Stimulated activated CD4-positive, alpha-beta T cell treated with anti-CD3 and anti-CD28 coated beads, Interleukin-1b, Interleukin-23, amount 100 ng/mL, for 1 hour (primary cell): Measurements from ENCODE around the gene OR52H1.

ENCODE experiments used
- DNase-seq, 2 donors: peaks; one replicate each; pipeline ENCODE4 v3.0.0-alpha.2; 2020; ENCODE audit warnings: low read depth in 2 of 2

The OR52H1 gene

DNA sequence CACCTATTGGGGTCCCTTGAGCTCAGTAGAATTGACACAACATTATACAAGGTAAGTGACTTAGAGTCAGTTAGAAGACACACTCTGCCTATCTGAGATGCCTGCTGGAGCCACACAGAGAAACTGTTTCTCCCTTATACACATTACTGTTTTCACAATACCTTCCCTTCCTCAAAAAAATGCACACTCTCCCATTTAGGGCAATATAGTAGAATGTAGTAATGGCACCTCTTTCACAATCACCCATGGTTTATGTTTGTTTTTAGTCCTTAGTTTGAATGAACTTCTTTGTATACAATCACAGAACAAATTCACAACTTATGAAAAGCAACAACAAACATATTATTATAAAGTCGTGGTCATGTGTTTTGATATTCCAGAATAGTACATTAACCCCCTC, 14.3 kb downstream of the OR52H1 start:
- no peak for DNase-seq

DNA sequence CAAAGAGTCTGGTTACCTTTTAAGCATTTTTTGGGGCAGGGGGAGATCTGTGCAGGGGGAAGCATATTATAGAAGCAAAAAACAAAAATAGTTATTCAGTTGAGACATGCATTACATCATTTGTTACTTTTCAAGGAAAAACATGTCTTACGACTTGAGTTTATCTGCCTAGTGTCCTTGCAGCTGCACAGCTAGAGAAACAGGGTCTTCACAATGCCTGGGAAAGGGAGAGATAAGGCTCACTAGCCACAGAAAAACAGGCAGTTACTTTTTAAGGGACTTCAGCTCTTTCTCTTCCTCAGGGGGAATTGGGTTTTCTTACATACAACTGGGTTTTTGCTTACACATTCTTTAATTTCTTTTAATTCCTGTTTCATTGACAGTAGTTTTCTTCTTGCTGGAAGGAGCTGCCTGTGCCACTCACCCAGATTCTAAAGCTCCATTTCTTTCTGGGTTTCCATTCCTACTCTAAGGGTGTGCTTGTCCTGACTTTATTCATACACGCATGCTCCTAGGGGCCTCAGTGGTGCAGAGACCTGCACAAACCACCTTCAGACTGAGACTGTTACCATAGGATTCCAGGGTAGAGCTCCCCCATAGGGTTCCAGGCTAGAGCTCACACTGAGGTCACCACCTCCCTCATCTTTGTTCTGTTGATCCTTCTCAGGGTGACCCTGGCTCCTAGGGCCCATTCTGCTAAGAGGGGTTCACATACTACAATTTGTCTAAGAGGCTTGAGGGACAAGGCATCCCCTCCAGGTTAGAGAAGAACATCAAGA, 17.1 kb downstream of the OR52H1 start:
- no peak for DNase-seq

DNA sequence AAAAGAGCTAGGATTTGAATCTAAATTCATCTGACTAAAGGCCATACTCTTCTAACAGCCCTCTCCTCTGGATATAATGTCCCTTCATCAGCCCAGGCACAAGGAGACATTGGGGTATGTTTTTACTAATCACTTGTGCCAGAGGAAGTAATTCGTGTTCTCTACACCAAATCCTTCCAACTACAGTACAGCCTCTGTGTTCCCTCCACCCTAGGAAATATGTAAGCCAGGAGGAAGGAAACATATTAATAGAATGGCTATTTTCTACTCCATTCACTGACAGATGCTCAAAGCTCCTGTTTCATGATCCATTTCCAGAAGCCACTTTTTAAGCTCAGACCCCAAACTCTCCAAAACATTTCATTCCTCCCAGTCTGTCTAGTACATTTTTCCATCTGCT, 19.8 kb downstream of the OR52H1 start:
- DNase-seq, result no peak

DNA sequence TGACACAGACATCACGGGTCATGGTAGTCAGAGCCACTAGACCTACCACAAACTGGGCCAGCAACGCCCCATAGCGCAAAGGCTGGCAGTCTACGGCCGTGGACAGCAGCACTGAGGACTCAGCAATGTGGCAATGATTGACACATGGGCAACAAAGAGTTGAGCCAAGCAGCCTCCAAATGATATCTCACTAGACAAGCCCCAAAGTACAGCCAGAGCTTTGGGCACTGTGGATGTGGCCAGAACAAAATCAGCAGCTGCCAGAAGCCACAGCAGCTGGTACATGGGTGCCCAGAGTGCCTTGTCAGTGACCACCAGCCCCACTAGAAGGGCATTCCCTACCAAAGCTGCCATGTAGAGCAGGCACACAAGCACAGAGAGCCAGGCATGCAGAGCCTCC, 20.6 kb downstream of the OR52H1 start:
- no peak for DNase-seq

DNA sequence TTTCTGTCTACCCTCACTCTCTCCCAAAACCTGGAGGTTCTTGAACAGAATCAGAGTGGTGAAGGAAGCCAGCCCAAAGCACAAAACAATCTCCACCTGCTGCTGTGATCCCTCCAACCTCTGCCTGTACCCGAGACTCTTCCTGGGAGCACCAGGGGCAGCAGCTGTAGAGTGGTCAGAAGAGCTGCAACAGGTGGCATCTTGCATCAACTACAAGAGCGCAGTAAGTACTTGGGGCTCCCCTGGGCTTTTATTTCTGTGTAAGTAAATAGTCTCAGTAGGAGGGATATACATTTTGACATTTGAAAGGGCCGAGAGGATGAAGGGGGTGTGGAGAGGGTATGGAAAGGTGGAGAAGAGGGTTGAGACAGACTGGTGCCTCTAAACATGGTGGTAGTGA, 23.6 kb downstream of the OR52H1 start:
- no peak for DNase-seq

DNA sequence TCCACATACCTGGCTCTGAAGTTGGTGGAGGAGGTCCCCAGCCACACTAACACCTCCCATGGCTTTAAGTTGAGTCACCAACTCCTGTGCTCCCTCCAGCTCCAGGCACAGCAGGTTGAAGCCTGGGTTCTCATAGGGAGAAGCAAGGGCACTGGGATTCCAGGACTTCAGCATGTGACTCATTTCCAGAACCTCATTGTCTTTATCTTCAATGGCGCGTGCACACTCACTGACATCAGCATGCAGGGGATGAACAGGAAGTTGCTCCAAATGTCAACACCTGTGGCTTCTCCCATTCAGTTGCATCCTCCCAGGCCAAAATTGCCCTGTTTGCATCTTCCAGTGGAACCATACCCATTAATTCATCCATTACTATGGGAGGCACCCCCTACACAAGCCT, 26.0 kb downstream of the OR52H1 start:
- DNase-seq, result no peak

DNA sequence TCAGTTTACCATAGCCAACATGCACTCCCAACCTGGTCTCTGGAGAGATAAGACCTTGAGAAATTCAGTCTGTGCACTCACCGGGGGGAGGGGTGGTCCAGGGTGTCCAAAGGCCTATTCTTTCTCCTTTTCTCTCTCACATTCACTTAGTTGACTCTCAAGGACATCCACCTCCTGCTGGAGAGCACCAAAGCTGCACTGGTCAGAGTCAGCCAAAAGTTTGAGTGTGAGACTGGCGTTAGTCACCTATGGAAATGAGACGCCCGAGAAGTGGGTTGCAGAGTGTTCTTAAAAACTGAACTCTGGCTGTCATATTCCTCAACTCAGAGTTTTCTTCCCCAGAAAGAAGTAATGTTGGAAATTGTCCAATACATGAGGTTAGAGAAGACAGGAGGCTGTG, 26.8 kb downstream of the OR52H1 start:
- no peak for DNase-seq

DNA sequence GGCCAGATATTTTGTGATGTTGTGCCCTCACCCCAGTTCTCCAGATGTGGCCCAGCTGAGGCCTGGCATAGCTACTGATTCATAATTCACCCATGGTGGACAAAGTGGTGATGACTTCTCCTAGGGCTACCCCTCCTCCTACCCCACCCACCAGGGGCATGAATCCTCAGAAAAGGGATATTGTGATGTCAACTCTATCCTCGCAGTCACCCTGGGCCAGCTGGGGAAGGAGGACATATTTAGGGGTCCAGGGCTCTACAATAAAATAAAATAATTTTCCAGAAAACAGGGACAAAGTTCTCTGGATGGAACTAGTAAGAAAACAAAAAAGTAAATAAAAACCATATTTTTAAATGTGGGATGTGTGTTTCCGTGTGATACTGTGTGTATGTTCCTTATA, 31.7 kb downstream of the OR52H1 start, which contains the start of gene UBQLNL:
TSS of gene UBQLNL (minus strand) at position 101 of the 400 bp plus-strand sequence. CDS start 258 bp downstream, outside the sequence.
- no peak for DNase-seq

DNA sequence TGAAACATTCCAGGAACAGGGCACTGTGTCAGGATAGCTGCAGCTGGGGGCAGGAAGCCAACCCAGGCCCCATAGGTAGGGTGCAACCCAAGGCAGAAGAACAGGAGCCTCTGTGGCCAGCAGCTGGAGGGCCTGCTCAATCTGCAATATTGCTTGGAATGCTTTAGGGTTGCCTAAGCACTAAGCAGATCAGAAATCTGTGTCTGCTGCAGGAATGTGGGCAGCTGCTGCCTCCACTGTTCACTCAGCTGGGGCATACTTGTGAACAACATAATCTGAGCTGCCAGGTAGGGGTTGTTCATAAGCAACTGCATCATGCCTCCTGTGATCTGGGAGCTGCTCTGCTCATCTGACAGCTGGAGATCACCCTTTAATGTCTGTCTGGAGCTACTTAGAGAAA, 33.5 kb downstream of the OR52H1 start:
- no peak for DNase-seq

DNA sequence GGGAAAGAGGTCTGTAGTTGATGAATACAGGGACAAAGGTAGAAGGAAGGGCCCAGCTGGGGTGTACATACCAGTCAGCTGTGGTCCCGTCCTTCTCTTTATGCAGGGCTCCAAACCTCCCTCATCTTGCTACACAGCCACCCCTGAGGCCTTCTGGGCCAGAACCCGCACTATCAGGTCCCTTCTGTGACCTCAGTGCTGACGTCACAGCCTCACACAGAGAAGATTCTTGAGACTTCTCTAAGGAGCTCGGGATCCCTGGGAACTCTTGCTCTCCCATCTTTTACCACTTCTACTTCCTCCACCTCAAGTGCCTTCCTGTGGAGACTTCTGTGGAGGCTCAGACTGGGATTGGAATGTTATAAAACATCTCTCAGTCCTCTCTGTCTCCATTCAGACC, 38.5 kb downstream of the OR52H1 start, which contains the start of gene UBQLN3:
TSS of gene UBQLN3 (minus strand) at position 155 of the 400 bp plus-strand sequence. CDS start 399 bp downstream, outside the sequence.
- DNase-seq, result no peak

DNA sequence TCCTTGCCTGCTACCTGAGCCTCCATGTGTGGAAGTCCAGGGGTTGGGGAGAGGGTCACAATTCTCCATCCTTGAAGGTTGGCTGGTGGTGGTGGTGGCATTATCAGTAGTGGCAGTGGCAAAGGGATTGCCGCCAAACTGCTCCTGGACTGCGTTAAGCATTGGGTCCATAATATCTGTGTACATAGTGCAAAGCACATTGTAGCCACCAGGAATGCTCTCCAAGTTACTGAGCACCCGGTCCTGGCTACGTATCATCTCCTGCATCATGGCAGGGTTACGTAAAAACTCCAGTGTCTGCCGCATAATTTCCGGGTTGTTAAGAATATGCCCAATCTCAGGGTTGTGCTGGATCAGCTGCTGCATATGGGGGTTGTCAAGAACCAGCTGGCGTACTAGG, 39.7 kb downstream of the OR52H1 start:
- no peak for DNase-seq

DNA sequence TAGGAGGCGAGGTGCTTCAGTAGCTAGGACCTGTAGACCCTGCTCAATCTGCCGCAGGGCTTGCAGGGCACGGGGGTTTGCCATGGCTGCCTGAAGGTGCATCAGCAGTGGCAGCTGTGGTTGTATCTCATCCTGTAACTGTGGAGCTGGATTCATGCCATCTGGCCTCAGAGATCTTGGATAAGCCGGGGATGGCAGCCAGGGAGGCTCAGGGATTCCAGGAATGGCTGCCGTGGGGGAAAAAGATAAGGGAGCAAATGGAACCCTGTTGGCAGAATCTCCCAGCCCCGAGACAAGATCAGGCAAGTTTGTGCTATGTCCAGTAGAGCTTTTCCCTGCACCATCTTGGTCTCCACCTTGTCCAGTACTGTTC, 40.4 kb downstream of the OR52H1 start:
- DNase-seq, result no peak

DNA sequence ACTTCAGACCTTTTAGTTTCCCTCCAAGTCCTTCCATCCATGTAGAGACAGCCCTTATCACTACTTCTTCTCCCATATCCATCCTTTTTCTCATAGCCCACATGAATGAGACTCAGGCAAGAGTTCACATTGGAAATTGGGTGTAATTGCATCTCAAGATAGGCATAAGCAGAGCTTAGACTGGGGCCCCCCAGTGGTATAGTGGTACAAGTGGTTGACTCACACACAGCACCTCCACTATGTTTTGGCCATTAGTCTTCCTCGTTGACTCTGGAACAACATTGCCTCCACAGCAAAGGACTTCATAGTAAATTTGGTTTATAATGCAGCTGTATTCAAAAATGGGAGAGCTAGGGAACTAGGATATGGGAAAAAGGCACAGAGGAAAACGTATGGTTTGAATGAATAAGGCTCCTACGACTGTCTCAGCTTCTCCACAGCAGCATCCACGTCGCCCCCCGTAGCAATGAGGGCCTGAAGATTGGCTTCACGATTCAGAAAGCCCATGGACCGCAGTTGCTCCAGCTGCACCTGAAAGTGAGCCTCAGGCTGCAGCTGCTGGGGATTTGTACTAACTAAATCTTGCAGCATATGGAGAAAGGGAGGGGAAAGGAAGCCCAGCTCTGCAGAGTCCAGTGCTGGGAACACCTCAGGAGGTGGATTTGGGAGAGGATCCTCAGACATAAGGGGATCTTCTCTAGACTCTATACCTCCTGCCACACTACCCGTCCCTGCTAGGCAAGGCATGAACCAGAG, 41.0 kb downstream of the OR52H1 start:
- no peak for DNase-seq

DNA sequence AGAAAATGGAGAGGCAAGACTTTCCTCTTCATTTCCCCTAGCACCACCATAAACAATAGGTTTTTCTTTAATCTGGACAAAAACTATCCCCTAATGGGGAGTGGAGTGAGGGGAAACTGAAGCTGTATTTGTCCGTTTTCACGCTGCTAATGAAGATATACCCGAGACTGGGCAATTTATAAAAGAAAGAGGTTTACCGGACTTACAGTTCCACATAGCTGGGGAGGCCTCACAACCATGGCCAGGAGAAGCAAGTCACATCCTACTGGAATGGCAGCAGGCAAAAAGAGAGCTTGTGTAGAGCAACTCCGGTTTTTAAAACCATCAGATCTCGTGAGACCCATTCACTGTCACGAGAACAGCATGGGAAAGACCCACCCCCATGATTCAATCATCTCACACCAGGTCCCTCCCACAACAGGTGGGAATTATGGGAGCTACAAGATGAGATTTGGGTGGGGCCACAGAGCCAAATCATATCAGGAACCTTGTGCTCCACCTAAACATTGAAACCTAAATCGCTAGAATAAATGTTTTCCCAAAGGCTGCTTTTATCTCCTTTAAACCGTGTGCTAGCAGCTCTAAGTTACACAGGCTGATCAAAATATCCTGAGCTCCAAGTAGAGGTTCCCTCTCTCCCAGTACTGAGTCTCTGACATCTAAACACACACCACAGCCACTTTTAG, 42.8 kb downstream of the OR52H1 start:
- DNase-seq, result no peak

DNA sequence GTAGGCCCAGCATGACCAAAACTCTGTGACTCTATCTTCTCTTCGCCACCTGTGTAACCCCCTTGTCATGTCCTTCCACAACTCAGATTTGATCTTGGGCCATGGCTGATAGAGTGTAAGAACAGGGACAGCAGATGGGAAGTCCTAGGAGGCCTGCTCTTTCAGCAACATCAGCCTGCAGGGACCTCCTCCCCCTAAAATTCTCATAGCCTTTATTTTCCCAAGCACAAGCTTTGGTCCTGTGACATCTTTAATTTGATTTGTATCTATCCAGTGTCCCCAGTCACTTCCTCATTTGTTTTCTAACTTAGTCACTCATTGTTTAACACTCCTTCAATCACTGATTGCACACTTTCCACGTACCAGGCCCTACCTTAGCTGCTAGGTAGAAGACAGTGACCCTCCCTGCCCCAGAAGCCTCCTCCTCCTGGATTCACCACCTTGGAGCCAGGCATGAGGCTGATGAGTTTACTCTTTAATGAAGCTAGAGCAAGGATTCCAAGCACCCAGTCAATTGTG, 43.9 kb downstream of the OR52H1 start:
- no peak for DNase-seq

DNA sequence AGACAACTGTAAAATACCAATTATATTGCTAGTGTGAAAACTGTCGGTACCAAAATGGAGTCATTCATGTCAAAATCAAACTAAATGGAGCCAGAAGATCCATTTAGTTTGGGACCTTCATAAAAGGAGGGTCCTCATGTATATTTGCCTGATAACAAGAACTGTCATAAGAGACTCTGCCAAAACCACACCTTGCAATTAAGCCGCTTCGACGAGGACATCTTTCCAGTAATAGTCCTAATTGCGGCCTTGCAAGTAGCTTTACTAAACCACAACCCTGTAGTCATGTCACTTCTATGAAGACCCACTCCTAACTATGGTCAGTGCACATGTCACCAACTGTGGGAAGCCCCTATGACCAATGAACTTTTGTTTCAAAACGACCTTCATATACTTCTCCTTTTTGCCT, 47.9 kb downstream of the OR52H1 start:
- DNase-seq, result no peak

DNA sequence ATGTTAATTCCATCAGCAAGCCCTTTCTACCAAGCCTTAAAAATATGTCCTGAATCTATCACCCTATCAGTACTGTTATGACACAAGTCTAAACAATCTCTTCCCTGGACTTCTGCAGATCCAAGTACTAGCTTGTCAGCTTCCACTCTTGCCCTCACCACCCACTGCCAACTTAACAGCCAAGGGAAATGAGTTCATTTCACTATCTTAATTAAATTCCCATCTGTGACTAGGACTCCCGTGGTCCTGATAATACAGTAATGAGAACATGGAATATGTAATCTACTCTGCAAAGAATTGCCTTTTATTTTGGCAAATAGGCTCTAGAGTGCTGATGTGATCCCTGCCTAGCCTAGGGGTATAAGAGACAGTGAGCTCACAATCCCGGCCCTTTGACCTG, 48.7 kb downstream of the OR52H1 start:
- DNase-seq, result no peak
